HG03575 (cell line): ENCODE measurements around the gene PNMA8C.
"Not testable (repeated sequence)": the region's sequence is repeated elsewhere in the genome, so short reads cannot be mapped to it uniquely, and the experiment has no call there.

Experiments
- ATAC-seq: cut with Tn5 transposase; IDR thresholded peaks from one replicate; pipeline ENCODE4 v1.9.1; 2021; ENCODE audit not compliant: unreplicated experiment, insufficient number of reproducible peaks, low FRiP score; ENCODE audit errors: extremely low read depth

PNMA8C gene

DNA sequence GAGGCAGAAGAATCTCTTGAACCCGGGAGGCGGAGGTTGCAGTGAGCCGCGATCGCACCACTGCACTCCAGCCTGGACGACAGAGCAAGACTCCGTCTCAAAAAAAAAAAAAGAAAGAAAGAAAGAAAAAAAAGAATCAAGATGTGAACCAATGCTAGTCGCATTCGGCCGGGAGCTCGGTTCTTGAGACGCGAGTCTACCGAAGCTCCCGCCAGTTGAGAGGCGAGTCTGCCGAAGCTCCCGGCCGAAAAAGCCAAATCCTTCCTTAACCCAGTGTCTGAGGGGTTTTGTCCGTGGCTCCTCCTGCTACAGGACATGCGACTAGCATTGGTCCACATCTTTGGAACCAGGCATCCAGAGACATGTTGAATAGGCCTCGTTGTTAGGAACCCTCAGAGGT is 13.8 kb downstream of the PNMA8C start:
- not testable (repeated sequence) for ATAC-seq

DNA sequence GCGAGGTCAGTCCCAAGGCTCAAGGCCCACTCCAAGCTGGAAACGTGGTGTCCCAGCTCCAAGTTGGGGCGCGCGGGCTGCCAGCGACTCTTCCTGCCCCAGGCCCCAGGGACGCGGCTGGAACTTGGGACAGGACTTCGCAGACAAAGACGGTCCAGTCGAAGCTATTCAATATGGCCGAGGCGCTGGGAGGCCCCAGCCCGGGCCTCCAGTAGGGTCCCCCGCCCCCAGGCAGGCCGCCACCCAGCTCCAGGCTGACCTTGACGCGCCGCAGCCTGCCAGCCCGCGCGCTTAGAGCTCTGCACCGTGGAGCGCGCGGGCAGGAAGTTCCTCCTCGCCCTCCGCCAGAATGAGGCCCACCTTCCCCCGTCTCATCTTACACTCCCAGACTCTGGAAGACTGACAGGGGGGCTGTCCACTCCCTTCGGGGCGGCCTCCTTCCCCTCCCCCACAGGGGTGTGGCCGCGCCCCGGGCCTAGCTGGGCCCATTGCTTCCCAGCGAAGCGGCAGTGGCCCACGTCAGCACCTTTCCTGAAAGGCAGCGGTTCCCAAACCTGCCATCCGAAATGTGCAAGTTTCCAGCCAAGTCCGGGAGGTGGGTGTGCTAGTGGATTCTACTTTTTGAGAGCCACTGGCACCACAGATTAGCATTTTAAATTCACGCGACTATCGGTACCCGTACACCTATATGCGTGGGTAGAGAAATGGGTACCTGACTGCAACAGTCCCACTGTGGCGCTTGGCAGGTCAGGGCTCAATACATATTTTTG is 15.3 kb downstream of the PNMA8C start, which contains the start of gene CCDC8:
Gene CCDC8, minus strand, starts transcription at position 303 of the 770 bp plus-strand sequence. CDS start 754 bp downstream, outside the sequence.
- ATAC-seq: no peak

DNA sequence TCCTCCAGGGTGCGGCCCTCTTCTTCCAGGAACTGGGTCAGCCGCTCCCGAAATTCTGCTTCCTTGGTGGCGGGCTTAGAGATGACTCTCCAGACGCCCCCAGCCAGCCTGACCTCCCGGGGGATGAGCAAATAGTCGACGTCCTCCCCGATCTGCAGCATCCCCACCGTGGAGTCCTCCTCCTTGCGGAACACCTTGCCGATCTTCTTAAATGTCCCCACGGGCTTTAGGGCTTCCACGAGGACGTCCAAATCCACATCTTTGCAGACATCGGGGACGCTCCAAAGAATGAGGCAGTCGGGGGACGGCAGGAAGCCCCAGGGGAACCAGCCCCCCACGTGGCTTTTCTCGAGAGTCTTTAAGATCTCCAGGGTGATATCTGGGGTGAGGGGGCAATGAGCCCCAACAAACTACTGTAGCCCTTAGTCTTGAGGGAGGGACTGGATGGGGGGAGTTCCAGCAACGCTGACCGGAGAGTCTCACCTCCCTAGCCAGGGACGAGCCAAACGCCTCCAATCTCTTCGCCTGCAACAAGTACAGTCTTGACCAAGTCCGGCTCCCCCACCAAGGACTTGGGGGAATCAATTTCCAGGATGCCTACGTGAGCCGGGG is 16.0 kb downstream of the PNMA8C start:
- ATAC-seq: no peak

DNA sequence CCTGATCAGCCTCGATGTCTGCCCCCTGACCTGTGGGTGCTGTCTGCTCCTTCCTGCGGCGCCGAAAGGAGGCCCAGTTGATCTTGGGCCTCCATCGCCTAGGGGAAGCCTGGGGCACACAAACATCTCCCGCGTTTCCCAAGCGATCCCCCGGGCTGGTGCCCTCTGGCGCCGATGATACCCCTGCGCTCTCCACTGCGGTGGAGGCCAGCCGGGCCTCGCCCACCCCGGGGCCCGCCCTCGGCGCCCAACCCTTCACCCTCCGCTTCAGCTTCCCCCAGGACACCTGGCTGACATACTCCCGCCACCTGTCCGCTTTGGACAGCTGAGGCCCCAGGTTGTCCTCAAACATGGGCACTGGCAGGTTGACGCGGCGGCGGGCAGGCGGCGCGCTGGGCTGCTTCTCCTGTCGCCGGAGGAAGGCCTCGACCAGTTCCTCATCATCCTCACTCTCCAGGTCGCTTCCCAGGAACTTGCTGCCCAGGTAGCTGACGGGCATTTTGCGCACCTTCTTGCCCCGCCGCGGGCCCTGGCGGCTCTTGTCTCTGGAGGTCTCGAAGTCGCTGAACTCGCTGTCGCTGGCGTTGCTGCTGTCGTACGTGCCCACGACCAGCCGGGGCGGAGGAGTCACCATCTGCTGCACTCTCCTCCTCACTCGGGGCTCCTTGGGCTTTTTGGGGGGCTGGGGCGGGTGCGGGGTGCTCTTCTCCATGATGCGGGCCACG is 16.6 kb downstream of the PNMA8C start:
- no peak for ATAC-seq

DNA sequence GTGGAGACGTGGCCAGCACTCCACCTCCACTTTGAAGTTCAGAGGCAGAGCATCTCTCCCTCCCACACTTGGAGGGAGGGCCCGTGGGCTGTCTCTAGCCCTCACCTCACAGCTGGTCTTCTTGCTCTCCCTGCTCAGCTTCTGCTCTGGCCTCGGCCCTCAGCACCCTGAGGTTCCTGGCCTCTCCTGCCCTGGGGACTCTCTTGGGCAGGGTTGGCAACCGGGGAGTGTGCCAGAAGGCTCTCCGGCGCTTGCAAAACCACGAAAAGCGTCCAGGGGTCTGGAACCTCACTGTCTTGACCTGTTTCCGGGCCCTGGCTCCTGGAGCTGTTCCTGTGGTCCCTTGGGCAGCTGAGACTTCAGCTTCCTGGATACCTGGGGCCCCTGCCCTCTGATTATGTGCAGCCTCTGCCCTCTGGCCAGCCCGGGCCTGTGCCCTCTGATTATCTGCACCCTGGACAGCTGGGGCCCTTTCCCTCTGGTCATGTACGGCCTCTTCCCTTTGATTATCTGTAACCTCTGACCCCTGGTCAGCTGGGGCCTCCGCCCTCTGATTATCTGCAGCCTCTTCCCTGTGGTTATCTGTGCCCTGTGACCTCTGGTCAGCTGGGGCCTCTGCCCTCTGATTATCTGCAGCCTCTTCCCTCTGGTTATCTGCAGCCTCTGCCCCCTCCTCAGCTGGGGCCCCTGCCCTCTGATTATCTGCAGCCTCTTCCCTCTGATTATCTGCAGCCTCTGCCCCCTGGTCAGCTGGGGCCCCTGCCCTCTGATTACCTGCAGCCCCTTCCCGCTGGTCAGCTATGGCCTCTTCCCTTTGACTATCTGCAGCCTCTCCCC is 17.4 kb downstream of the PNMA8C start:
- no peak for ATAC-seq

DNA sequence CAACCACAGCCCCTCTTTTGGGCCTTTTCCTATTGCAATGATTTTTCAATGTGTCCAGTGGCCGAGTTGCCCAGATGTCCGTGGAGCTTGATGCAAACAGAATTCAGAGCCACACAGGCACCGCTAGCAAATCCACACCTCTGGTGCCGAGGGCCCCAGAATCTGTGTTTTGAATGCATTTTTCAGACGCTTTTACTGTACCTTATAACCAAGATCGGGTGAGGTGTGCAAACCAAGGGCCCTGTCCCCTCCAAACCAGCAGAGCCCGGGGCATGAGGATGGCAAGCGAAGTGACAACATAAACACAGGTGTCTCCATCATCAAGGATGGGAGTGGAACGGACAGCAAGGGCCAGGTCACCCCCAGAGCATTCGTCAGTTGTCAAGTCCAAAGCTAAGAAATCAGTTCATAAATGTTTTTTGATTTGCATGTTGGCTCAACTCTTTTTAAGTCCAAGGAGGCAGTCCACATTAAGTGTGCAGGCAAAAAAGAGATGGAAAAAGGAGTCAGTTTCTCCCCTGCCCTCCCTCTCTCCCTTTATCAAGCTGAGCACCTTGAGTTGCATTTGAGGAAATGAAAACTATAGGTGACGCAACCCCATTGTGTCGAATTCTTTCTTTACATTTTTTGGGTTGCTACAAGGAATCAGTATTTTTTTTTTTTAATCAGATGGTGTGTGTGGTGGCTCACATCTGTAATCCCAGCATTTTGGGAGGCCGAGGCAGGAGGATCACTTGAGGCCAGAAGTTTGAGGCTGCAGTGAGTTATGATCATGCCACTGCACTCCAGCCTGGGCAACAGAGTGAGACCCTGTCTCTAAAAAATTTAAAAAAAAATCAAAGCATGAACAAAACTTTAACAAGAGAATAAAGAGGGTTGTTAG is 18.3 kb downstream of the PNMA8C start:
- no peak for ATAC-seq

DNA sequence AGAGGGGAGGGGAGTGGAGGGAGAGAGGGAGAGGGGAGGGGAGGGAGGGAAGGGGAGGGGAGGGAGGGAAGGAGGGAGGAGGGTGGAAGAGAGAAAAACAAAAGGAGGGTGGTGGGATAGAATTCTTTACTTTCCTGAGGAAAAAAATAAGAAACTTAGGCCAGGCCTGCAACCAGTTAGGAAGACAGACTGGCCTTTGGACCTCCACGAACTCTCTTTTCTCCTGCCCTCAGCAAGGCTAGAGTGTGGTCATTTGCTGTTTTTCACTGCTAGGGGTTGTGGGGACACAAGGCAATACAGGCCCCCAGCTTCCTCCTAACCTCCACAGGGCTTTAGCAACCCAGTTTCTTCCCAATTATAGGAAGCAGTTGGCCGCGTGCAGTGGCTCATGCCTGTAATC is 19.5 kb downstream of the PNMA8C start:
- no peak for ATAC-seq

DNA sequence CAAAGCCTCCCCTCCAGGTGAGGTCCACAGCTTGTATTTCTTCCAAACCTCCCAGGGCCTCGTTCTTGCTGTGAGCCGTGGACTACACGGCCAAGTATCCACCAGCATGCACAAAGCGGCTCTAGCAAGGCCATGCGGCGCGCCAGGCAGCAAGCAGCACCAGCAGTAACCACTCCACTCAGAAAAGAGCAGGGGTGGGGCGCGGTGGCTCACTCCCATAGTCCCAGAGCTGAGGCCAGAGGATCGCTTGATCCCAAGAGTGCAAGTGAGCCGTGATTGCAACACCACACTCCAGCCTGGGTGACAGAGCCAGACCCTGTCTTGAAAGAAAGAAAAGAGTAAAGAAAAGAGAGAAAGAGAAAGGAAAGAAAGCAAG is 20.1 kb downstream of the PNMA8C start:
- no peak for ATAC-seq

DNA sequence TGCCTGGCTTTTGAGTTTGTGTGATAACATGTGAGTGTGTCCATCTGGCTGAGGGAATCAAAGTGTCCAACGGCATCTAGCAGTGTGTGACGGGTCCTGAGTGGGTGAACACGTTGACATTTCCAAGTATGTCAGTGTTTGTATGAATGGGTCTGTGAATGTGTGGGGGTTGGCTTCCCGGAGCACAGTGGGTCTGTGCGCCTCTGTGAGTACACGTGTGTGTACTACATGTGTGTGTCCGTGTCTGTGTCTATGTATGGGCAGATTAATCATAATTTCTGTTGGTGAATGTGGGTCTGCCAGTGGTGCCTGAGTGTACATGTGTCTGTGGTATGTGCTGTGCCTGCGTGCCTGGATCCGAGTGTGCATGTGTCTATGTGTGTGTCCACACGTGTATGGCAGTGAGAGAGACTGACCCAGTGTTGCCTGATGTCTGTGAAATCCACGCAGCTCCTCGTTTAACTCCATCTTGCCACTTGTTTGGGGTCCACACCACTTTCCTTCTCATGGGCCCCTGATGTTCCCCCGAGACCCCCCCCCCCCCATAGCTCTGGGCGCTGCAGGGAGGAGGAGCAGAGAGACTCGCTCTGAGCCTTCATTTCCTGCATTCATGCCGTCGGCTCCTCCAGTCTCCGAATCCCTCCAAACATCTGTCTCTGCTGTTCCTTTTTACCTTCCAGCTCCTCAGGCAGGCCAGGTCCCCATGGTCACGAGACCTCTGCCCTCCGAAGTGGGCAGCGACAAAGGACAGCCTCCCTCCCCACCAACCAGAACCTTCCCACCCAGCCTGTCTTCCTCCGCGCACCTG is 20.7 kb downstream of the PNMA8C start:
- no peak for ATAC-seq

DNA sequence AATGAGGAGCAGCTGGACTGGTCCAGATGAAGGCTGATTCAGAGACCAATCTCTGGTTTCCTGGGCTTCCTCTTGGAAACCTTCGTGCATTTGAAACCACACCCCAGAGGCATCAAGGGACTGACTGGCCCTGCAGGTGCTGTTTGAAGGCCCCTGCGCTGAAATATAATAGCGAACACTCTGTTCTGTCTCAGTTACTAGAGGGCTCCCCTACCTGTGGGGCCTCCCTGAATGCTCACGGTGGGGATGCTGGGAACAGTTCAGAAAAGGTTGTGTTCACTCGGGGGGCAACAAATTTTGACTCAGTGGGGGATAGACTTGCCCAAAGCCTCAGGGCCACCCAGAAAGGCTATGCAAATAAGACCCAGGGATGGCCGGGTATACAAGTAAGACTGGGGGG is 21.8 kb downstream of the PNMA8C start:
- ATAC-seq: no peak

DNA sequence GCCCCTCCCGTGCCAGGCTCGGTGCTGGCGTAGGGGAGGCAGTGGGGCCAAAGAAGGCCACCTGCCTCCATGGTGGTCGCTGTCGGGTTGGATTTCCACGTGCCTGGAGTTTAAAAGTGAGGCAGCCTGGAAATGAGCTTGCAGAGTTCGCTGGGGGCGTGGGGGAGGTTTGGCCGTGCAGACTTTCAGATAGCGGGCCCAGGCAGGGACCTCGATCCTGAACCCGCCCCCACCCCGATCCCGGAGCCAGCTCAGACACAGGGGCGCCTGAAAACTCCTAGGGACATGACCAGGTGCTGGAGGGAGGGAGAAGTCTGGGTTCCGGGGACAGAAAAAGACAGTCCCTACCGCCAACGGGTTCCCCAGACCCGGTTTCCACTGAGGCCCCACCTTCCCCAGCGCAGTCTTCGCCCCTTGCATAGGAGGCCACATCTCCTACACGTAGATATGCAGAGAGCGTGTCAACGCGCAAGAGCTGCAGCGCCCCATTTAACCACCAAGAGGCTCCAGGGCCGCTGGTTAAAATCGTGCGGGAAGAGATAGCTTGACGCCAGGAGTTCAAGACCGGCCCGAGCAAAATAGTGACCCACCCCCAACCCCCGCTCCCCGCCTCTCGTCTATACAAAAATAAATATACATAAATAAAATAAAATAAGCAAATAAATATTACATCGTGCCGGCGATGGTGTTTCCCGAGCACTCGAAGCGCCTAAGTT is 23.8 kb downstream of the PNMA8C start:
- no peak for ATAC-seq

DNA sequence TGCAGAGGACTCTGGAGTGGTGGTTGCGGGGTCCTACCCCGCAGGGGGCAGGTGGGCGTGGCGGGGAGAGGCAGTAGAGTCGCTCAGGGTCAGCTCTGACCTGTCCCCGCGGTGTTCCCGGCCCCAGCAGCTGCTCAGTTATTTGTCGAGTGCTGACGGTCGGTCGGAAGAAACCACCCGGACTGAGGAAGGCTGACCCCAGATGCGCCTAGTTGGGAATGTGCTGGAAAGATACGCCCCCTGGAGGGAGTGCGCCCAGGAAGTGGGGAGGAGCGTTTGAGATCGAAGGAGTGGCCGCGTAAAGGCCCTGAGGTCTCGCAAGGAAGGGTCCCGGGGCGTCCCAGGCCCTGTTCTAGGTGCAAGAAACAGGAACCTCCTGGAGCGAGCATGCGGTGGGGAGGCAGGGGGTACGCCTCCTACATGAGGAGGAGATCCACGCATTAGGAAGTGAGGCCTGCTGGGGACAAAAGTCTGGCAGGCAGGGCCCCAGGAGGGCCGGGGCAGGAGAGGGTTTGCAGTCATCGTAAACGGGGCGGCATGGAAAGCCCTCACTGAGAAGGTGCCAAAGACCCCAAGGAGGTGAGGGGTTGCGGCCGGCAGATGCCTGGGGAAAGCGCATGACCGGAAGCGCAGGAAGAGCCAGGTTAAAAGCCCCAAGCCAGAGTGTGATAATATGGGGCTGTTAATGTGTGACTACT is 24.5 kb downstream of the PNMA8C start:
- ATAC-seq: no peak

DNA sequence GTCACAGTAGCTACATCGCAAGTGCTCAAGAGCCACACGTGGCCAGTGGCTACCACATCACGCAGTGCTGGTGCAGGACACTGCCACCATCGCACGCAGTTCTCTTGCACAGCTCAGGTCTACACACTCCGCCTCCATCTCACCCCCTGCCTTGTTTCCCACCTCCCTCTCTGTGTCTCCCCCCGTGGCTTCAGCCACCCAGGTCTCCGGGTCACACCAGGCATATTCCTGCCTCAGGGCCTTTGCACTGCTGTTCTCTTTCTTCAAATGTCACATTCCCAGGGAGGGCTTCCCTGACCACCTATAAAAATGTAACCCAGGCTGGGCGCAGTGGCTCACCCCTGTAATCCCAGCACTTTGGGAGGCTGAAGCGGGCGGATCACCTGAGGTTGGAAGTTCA is 26.0 kb downstream of the PNMA8C start:
- no peak for ATAC-seq

DNA sequence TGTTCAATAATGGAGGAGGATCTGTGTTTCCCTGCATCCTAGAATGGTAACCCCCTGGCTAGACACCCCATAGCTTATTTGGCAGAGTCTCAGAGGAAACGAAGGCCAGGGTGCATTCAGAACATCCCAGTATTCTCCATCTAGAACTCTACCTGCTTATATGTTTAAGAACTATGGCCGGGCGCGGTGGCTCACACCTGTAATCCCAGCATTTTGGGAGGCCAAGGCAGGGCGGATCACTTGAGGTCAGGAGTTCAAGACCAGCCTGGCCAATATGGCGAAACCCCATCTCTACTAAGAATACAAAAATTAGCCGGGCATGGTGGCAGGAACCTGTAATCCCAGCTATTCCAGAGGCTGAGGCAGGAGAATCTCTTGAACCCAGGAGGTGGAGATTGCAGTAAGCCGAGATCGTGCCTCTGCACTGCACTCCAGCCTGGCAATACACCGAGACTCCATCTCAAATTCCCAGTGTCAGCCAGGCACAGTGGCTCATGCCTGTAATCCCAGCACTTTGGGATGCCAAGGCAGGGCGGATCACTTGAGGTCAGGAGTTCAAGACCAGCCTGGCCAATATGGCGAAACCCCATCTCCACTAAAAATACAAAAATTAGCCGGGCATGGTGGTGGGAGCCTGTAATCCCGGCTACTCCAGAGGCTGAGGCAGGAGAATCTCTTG is 30.8 kb downstream of the PNMA8C start:
- ATAC-seq: not testable (repeated sequence)

DNA sequence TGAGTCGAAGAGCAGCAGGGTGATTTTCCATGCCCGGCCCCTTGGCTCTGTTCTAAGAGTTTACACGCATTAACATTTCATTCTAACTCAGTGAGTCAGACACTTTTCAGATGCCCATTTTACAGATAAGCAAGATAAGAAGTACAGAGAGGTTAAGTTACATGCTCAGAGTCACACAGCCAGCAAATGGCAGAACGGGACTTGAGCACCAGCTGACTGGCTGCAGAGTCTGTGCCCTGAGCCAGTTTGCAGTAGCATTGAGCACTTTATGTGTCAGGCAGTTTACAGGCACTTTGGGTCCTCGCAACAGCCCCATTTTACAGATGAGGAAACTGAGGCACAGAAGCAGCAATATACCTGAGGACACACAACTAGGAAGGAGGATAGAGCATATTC is 34.3 kb downstream of the PNMA8C start:
- ATAC-seq: no peak
